ENCODE results near the gene RSPH6A. TPM values are rescaled to one million over a fixed set of nuclear protein-coding genes. Genes with fewer than 3 reads are reported as not detected.

RSPH6A gene
- total and polyA plus RNA-seq, 2 of the 13 experiments (the other 11 are each of a cell fraction or from before 2014, with no cell fraction given): 0.07 TPM; not detected in 1

DNA sequence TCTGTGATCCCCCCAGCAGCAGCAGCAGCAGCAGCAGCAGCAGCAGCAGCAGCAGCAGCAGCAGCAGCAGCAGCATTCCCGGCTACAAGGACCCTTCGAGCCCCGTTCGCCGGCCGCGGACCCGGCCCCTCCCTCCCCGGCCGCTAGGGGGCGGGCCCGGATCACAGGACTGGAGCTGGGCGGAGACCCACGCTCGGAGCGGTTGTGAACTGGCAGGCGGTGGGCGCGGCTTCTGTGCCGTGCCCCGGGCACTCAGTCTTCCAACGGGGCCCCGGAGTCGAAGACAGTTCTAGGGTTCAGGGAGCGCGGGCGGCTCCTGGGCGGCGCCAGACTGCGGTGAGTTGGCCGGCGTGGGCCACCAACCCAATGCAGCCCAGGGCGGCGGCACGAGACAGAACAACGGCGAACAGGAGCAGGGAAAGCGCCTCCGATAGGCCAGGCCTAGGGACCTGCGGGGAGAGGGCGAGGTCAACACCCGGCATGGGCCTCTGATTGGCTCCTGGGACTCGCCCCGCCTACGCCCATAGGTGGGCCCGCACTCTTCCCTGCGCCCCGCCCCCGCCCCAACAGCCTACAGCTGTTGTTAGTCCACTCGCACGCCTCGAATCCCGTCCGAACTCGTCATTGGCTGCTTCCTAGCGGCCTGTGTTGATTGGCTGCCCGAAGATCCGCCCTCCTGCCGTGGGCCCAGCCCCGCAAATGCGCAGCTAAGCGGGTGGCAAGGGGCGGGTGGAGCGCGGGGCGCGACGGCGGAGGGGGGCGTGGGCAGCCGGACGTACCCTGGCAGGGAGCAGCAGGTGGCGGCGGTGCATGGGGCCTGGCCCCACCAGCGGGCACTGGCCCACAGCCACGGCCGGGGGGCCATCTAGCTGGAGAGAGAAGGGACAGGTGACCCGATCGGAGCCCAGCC, 44.7 kb downstream of the RSPH6A start (continued):
- TF ChIP-seq ZNF614 (CRISPR knock-in tag; IDR thresholded peaks at IDR 0.05; ENCODE audit: borderline replicate concordance) (no peak), ZNF75D (CRISPR knock-in tag; IDR thresholded peaks at IDR 0.05; ENCODE audit: borderline replicate concordance) (no peak), KDM4B (CRISPR knock-in tag; IDR thresholded peaks at IDR 0.05) (peak; percentile 69; the same call in 1 of the 2 replicates), ZNF773 (CRISPR knock-in tag; IDR thresholded peaks at IDR 0.05; ENCODE audit: borderline replicate concordance) (peak; percentile 37; the same call in 1 of the 2 replicates), ZNF256 (CRISPR knock-in tag; conservative IDR thresholded peaks at IDR 0.05) (peak; percentile 29), ZNF562 (CRISPR knock-in tag; IDR thresholded peaks at IDR 0.05; ENCODE audit: borderline replicate concordance) (no peak), SOX13 (IDR thresholded peaks at IDR 0.05) (0 out of 2 replicates have a peak, but pooled peaks have one; percentile 25), SOX13 (CRISPR knock-in tag; conservative IDR thresholded peaks at IDR 0.05 in 1 of 2, IDR thresholded peaks at IDR 0.05 in 1 of 2) (peak in 1 of 2 experiments; percentile 36; a peak in 1 of 4 replicates), CENPT (CRISPR knock-in tag; IDR thresholded peaks at IDR 0.05; ENCODE audit: low read depth) (no peak; the same call in 1 of the 2 replicates), ZFP41 (CRISPR knock-in tag; IDR thresholded peaks at IDR 0.05; ENCODE audit: borderline replicate concordance) (no peak), KLF9 (CRISPR knock-in tag; IDR thresholded peaks at IDR 0.05; ENCODE audit: low read depth) (no peak), ZNF713 (CRISPR knock-in tag; IDR thresholded peaks at IDR 0.05) (peak; percentile 90; the same call in 1 of the 2 replicates), GZF1 (CRISPR knock-in tag; IDR thresholded peaks at IDR 0.05) (peak; percentile 60; the same call in 1 of the 2 replicates), ARNT2 (CRISPR knock-in tag; IDR thresholded peaks at IDR 0.05; ENCODE audit: low read depth) (peak; percentile 85), MXI1 (IDR thresholded peaks at IDR 0.05; ENCODE audit: borderline replicate concordance, low read depth, low read length) (peak; percentile 28; the same call in 1 of the 3 replicates), PTBP1 (IDR thresholded peaks at IDR 0.05; ENCODE audit: low read depth, low read length, poor library complexity, severe bottlenecking) (no peak), SUZ12 (IDR thresholded peaks at IDR 0.05; ENCODE audit: low read depth, low read length) (no peak), PHF5A (CRISPR knock-in tag; IDR thresholded peaks at IDR 0.05; ENCODE audit: low read depth, unreplicated experiment) (peak; percentile 78), ZNF749 (CRISPR knock-in tag; IDR thresholded peaks at IDR 0.05; ENCODE audit: borderline replicate concordance) (peak; percentile 46; the same call in 1 of the 2 replicates), SP1 (IDR thresholded peaks at IDR 0.05) (no peak), SP1 (CRISPR knock-in tag; IDR thresholded peaks at IDR 0.05) (peak; percentile 82), ZFY (CRISPR knock-in tag; IDR thresholded peaks at IDR 0.05) (peak; percentile 90), E2F2 (CRISPR knock-in tag; IDR thresholded peaks at IDR 0.05; ENCODE audit: borderline replicate concordance) (no peak), HOXA7 (CRISPR knock-in tag; IDR thresholded peaks at IDR 0.05) (no peak)
- TF ChIP-seq, protein P1, sequence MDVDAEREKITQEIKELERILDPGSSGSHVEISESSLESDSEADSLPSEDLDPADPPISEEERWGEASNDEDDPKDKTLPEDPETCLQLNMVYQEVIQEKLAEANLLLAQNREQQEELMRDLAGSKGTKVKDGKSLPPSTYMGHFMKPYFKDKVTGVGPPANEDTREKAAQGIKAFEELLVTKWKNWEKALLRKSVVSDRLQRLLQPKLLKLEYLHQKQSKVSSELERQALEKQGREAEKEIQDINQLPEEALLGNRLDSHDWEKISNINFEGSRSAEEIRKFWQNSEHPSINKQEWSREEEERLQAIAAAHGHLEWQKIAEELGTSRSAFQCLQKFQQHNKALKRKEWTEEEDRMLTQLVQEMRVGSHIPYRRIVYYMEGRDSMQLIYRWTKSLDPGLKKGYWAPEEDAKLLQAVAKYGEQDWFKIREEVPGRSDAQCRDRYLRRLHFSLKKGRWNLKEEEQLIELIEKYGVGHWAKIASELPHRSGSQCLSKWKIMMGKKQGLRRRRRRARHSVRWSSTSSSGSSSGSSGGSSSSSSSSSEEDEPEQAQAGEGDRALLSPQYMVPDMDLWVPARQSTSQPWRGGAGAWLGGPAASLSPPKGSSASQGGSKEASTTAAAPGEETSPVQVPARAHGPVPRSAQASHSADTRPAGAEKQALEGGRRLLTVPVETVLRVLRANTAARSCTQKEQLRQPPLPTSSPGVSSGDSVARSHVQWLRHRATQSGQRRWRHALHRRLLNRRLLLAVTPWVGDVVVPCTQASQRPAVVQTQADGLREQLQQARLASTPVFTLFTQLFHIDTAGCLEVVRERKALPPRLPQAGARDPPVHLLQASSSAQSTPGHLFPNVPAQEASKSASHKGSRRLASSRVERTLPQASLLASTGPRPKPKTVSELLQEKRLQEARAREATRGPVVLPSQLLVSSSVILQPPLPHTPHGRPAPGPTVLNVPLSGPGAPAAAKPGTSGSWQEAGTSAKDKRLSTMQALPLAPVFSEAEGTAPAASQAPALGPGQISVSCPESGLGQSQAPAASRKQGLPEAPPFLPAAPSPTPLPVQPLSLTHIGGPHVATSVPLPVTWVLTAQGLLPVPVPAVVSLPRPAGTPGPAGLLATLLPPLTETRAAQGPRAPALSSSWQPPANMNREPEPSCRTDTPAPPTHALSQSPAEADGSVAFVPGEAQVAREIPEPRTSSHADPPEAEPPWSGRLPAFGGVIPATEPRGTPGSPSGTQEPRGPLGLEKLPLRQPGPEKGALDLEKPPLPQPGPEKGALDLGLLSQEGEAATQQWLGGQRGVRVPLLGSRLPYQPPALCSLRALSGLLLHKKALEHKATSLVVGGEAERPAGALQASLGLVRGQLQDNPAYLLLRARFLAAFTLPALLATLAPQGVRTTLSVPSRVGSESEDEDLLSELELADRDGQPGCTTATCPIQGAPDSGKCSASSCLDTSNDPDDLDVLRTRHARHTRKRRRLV (CRISPR knock-in tag; IDR thresholded peaks at IDR 0.05): peak; percentile 71; the same call in 1 of the 2 replicates

Measured in HepG2 (cell line).